Neutrophil (primary cell): ENCODE data around the gene CLDN10.

Experiments
- H3K27ac ChIP-seq: fragments of 200-600 bp; sonication (generic); 2 replicates; pipeline ENCODE4 v1.5.1; 2016; ENCODE audit warnings: mild to moderate bottlenecking, moderate library complexity
- H3K27me3 ChIP-seq: fragments of 200-600 bp; sonication (generic); 2 replicates; pipeline ENCODE4 v1.6.0; 2016; ENCODE audit warnings: mild to moderate bottlenecking
- H3K36me3 ChIP-seq: fragments of 200-600 bp; sonication (generic); 2 replicates; pipeline ENCODE4 v1.5.1; 2017
- H3K4me1 ChIP-seq, 2 experiments: fragments of 200-600 bp in 1 of 2; sonication (generic) in 1 of 2; 1 replicate in 1 of 2; 2 replicates in 1 of 2; pipeline versions ENCODE4 v1.5.1 to v1.6.1; 2013 to 2016; ENCODE audit warnings: low read depth in 1 of 2, low read length in 1 of 2, mild to moderate bottlenecking in 1 of 2, moderate library complexity in 1 of 2; ENCODE audit not compliant: control insufficient read depth in 1 of 2, insufficient read depth in 1 of 2
- H3K4me3 ChIP-seq, 2 experiments: fragments of 200-600 bp in 1 of 2; sonication (generic) in 1 of 2; 1 replicate in 1 of 2; 2 replicates in 1 of 2; pipeline ENCODE4 v1.5.1; 2013 to 2016; ENCODE audit warnings: low read depth in 1 of 2, low read length in 1 of 2, mild to moderate bottlenecking in 1 of 2, moderate library complexity in 1 of 2
- H3K9me3 ChIP-seq: fragments of 200-600 bp; sonication (generic); 2 replicates; pipeline ENCODE4 v1.5.1; 2016
- CTCF ChIP-seq: fragments of 200-600 bp; sonication (generic); IDR thresholded peaks from 2 replicates; pipeline ENCODE4 v1.5.1; 2016; ENCODE audit warnings: antibody characterized with exemption

Gene CLDN10

GRCh38 chr13:95530178-95530577 lies 22.3 kb upstream of the CLDN10 start:
- TF ChIP-seq CTCF: no peak
- no peak overlapping the region for H3K27ac ChIP-seq
- peaks cover 0 to 8% of the 10 kb centered on the region in 2 experiments for H3K4me1 ChIP-seq
- no peaks in the 10 kb centered on the region for H3K27me3 ChIP-seq
- H3K36me3 ChIP-seq: no peaks in the 10 kb centered on the region
- no peaks in the 10 kb centered on the region for H3K9me3 ChIP-seq
- H3K4me3 ChIP-seq: no peak overlapping the region

GRCh38 chr13:95533545-95534160 lies 18.9 kb upstream of the CLDN10 start:
- no peaks in the 10 kb centered on the region for H3K9me3 ChIP-seq
- no peak for TF ChIP-seq CTCF
- H3K4me3 ChIP-seq: no peak overlapping the region
- peaks cover 0 to 8% of the 10 kb centered on the region in 2 experiments for H3K4me1 ChIP-seq
- H3K27me3 ChIP-seq: no peaks in the 10 kb centered on the region
- no peak overlapping the region for H3K27ac ChIP-seq
- H3K36me3 ChIP-seq: no peaks in the 10 kb centered on the region

GRCh38 chr13:95535243-95535642 lies 17.3 kb upstream of the CLDN10 start:
- Histone ChIP-seq H3K27ac (no peak overlapping the region), H3K4me1 (peaks cover 0 to under 1% of the 10 kb centered on the region in 2 experiments), H3K9me3 (no peaks in the 10 kb centered on the region), H3K27me3 (no peaks in the 10 kb centered on the region), H3K4me3 (no peak overlapping the region), H3K36me3 (no peaks in the 10 kb centered on the region)
- TF ChIP-seq CTCF: no peak

DNA sequence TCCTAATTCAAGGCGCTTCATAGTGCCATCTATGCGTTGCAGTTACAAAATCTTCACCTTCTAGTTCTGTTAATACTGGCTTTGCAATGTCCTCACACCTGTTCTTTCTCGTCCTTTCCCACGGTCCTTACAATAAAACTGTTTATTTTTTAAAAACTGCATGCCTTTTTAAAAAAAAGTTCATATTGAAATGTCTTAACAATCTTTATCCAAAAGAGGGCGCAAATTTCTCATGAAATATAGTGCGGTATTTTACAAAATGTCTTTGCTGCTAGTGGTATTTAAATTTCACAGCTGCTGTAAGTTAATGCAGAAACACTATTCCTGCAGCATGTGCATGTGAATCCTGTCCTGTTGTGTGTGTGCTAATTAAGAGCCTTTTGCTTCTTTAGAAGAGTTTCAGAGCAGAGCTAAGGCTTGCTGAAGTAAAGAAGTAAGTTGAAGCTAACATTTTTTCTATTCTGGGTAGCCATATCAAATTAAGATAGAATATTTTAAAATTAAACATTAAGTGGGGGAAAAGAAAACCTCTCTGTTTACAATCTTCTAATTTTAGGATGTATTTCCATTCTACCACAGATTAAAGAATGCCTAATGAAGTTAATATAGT lies 15.8 kb upstream of the CLDN10 start:
- Histone ChIP-seq H3K4me1 (no peaks in the 10 kb centered on the region), H3K27me3 (no peaks in the 10 kb centered on the region), H3K9me3 (no peaks in the 10 kb centered on the region), H3K36me3 (no peaks in the 10 kb centered on the region), H3K27ac (no peak overlapping the region), H3K4me3 (no peak overlapping the region)
- no peak for TF ChIP-seq CTCF

DNA sequence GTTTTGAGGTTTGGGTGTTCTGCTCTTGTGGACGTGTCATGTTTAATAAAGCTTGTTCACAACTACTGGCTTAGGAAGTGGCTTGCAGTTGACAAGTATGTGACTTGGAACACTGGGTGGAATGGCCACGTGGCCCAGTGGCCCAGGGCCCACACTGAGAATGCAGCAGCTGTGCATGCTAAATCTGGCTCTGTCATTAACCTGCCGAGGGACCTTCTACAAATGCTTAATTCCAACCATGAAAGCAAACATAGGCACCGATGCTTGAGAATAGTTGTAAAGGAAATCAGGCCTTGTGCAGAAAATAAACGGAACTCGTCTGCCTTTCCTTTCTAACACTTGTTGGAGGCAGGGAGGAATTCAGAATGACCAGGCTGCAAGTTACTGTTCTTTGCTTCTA lies 11.6 kb upstream of the CLDN10 start:
- H3K4me3 ChIP-seq: no peak overlapping the region
- H3K9me3 ChIP-seq: no peaks in the 10 kb centered on the region
- no peaks in the 10 kb centered on the region for H3K27me3 ChIP-seq
- no peaks in the 10 kb centered on the region for H3K36me3 ChIP-seq
- no peaks in the 10 kb centered on the region for H3K4me1 ChIP-seq
- TF ChIP-seq CTCF: no peak
- no peak overlapping the region for H3K27ac ChIP-seq
